Duodenal mucosa (tissue), 2 donors: ENCODE measurements around the gene POU3F2.

Source experiments
- H3K27ac ChIP-seq: one replicate; pipeline ENCODE4 v1.7.0; 2013; ENCODE audit warnings: low read depth, low read length
- H3K27me3 ChIP-seq, 2 donors: one replicate each; pipeline ENCODE4 v1.7.0; 2013; ENCODE audit warnings: low read length in 2 of 2, control low read depth in 1 of 2; ENCODE audit not compliant: insufficient read depth in 2 of 2, control insufficient read depth in 1 of 2
- H3K36me3 ChIP-seq, 2 donors: one replicate each; pipeline ENCODE4 v1.7.0; 2013; ENCODE audit warnings: low read length in 2 of 2, control low read depth in 1 of 2; ENCODE audit not compliant: insufficient read depth in 2 of 2, control insufficient read depth in 1 of 2
- H3K4me1 ChIP-seq, 2 donors: one replicate each; pipeline ENCODE4 v1.7.0; 2013; ENCODE audit warnings: low read length in 2 of 2, control low read depth in 1 of 2; ENCODE audit not compliant: insufficient read depth in 2 of 2, control insufficient read depth in 1 of 2
- H3K4me3 ChIP-seq, 2 donors: one replicate each; pipeline ENCODE4 v1.7.0; 2013; ENCODE audit warnings: low read length in 2 of 2, low read depth in 1 of 2
- H3K9ac ChIP-seq, 2 donors: one replicate each; pipeline ENCODE4 v1.7.0; 2013; ENCODE audit warnings: low read length in 2 of 2, low read depth in 1 of 2
- H3K9me3 ChIP-seq, 2 donors: one replicate each; pipeline ENCODE4 v1.7.0; 2013; ENCODE audit warnings: low read length in 2 of 2, control low read depth in 1 of 2; ENCODE audit not compliant: control insufficient read depth in 1 of 2

Gene POU3F2

DNA sequence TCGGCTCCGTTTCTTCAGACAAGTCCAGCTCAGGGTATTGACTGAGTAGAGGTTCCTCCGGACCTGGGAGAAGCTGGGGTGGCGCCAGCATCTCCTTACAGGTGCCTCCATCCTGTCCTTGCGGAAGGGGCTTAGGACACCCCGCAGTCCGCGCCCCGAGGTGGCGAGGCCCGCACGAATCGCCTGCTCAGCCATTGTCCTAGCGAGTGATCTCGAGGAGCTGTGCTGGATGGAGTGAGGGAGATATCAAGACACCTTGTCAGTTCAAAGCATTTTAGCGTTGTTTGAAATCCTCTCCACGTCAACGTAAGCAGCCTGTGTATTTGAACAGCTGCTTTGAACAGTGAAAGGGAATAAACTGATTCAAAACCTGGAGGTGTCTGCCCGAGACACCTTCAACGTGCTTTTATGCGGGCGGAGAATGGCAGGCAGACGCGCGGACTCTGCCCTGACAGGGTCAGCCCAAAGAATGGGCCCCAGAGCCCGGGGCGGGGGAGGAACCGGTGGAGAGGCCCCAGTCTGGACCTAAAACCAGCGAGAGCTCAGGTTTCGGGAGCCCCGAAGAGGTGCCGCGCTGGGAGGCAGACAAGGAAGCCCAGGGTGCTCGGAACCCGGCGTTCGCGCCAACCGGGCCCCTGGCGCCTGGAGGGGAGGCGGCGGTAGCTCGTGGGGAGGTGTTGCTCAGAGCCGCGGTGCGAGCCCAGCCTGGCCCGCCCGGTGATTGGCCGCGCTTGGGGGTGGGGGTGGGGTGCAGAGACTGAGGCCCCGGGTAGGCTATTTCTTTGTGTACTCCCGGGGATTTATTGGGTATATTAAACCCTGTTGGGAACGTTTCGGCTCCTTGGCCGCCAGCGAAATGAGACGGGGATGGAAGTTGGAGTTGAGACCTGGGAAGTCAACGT lies 3.1 kb upstream of the POU3F2 start:
- H3K9me3 ChIP-seq: no peaks in the 10 kb centered on the region
- H3K36me3 ChIP-seq: no peaks in the 10 kb centered on the region
- peaks cover 10 to 25% of the 10 kb centered on the region in 2 donors for H3K4me1 ChIP-seq
- no peak overlapping the region for H3K9ac ChIP-seq
- peaks cover 81 to 84% of the 10 kb centered on the region in 2 donors for H3K27me3 ChIP-seq
- no peak overlapping the region for H3K27ac ChIP-seq
- H3K4me3 ChIP-seq: no peak overlapping the region

DNA sequence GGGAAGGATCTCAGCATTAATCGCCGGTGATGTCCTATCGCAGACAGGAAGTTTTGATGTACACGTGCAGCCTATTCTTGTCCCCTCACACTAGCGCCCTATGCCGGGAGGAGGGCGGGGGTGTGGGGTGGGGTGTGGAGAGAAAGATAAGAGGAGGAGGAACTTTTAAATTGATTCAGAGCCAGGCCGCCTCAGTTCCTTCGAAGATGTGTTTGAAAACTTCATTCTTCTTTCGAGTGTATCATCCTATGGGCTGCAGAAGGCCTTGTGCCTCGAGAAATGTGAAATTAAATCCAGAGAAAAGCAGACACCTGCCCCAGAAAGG lies 2.5 kb upstream of the POU3F2 start:
- Histone ChIP-seq H3K4me1 (peaks cover 10 to 25% of the 10 kb centered on the region in 2 donors), H3K36me3 (no peaks in the 10 kb centered on the region), H3K27ac (no peak overlapping the region), H3K9me3 (no peaks in the 10 kb centered on the region), H3K4me3 (no peak overlapping the region), H3K27me3 (peaks cover 81 to 84% of the 10 kb centered on the region in 2 donors), H3K9ac (no peak overlapping the region)

DNA sequence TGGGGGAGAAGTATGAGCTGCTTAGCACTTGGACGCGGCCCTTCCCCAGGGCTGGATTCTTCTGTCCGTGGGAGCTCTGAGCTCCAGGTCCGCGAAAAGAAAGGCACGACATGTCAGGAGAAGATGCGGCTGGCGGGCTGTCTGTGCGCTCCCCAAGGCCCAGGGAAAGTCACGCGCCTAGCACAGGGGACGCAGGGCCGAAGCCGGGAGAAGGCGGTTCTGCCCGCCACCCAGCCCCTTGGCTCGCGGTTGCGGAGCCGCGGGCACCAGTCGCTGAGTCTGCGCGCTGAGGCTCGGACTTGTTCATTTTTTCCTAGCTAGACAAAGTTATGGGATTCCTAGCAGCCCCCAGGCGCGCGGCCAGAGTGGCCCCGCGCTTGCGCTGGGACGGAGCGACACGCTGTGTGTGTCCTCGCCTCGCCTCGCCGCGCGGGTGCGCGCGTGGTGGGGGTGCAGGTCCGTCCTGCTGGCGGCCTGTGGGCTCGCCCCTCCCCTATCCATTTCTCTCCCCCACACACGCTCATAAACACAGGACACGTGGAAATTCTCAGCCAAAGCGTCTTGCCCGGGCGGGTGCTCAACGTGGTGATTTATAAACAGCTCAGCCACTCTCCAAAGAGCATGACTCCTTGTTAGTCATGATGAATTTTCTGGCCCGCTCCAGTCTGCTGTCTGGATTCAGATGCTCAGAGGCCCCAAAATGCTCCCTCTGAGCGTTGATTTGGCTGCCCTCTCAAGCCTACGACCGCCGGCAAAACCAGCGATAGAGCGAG lies 1.9 kb upstream of the POU3F2 start:
- H3K4me1 ChIP-seq: peaks cover 10 to 25% of the 10 kb centered on the region in 2 donors
- no peaks in the 10 kb centered on the region for H3K36me3 ChIP-seq
- H3K27ac ChIP-seq: no peak overlapping the region
- H3K4me3 ChIP-seq: peak overlapping the region; percentile 69 to 72
- H3K9ac ChIP-seq: no peak overlapping the region
- no peaks in the 10 kb centered on the region for H3K9me3 ChIP-seq
- peaks cover 81 to 84% of the 10 kb centered on the region in 2 donors for H3K27me3 ChIP-seq

DNA sequence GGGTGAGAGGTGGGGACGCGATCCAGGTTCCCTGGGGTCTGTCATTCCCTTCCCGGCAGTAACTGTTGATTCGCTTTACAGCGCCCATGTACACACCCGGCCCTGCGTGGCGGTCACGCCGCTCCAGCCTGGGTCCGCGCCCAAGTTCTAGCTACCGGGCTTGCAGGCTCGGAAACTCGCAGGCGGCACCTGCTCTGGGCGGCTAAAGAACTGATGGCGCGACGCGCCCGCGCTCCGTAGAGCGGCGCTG lies 1.4 kb upstream of the POU3F2 start:
- Histone ChIP-seq H3K27me3 (peaks cover 80 to 83% of the 10 kb centered on the region in 2 donors), H3K9ac (no peak overlapping the region), H3K27ac (no peak overlapping the region), H3K36me3 (no peaks in the 10 kb centered on the region), H3K4me3 (peak overlapping the region; percentile 69 to 72), H3K4me1 (peaks cover 10 to 25% of the 10 kb centered on the region in 2 donors), H3K9me3 (no peaks in the 10 kb centered on the region)

DNA sequence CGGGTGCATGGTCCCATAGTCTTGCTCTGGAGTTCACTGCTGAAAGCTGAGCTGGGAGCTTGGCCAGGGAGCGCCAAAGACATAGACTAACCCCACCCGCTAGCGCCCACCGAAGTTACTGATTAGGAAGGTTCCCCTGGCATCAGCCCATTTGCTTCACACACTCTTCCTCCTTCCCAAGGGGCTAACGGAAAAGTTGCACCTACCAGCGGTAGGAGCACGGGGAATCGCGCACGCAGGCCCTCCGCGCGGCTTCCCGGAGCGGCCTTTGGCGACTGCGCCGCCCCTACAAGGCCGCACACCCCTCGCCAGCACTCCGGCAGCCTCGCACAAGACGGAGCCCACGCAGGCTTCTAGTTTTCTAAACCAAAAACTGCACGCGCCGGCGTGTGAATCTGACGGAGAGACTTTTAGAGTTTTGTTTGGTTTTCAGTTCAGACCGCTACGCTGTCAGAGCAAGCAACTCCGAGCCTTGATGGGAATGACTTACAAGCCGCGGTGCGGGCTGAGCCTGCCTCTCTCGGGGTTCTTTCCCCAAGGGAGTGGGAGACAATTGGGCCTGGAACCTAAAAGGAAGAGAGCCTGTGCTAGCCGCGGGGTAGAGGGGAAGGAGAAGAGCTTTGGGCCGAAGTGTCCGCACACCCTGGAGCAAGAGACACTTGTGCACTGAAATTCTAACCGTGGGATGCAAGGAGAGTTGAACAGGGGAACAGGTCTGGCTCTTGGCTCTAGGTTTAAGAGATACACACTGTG lies 891 bp upstream of the POU3F2 start:
- no peak overlapping the region for H3K9ac ChIP-seq
- no peak overlapping the region for H3K27ac ChIP-seq
- H3K27me3 ChIP-seq: peaks cover 80 to 83% of the 10 kb centered on the region in 2 donors

DNA sequence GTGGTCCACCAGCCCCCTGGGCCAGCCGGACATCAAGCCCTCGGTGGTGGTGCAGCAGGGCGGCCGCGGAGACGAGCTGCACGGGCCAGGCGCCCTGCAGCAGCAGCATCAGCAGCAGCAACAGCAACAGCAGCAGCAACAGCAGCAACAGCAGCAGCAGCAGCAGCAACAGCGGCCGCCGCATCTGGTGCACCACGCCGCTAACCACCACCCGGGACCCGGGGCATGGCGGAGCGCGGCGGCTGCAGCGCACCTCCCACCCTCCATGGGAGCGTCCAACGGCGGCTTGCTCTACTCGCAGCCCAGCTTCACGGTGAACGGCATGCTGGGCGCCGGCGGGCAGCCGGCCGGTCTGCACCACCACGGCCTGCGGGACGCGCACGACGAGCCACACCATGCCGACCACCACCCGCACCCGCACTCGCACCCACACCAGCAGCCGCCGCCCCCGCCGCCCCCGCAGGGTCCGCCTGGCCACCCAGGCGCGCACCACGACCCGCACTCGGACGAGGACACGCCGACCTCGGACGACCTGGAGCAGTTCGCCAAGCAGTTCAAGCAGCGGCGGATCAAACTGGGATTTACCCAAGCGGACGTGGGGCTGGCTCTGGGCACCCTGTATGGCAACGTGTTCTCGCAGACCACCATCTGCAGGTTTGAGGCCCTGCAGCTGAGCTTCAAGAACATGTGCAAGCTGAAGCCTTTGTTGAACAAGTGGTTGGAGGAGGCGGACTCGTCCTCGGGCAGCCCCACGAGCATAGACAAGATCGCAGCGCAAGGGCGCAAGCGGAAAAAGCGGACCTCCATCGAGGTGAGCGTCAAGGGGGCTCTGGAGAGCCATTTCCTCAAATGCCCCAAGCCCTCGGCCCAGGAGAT lies 1.0 kb downstream of the POU3F2 start:
- peaks cover 75 to 86% of the 10 kb centered on the region in 2 donors for H3K27me3 ChIP-seq
- H3K36me3 ChIP-seq: no peaks in the 10 kb centered on the region
- no peak overlapping the region for H3K27ac ChIP-seq
- H3K4me3 ChIP-seq: peak overlapping the region in 1 of 2 donors; percentile 51
- H3K9me3 ChIP-seq: no peaks in the 10 kb centered on the region
- no peak overlapping the region for H3K9ac ChIP-seq
- peaks cover 10 to 25% of the 10 kb centered on the region in 2 donors for H3K4me1 ChIP-seq

More for the DNA sequence above, 891 bp upstream of the POU3F2 start:
- H3K4me3 ChIP-seq: peak overlapping the region; percentile 69 to 72
- no peaks in the 10 kb centered on the region for H3K9me3 ChIP-seq
- no peaks in the 10 kb centered on the region for H3K36me3 ChIP-seq
- peaks cover 10 to 25% of the 10 kb centered on the region in 2 donors for H3K4me1 ChIP-seq

DNA sequence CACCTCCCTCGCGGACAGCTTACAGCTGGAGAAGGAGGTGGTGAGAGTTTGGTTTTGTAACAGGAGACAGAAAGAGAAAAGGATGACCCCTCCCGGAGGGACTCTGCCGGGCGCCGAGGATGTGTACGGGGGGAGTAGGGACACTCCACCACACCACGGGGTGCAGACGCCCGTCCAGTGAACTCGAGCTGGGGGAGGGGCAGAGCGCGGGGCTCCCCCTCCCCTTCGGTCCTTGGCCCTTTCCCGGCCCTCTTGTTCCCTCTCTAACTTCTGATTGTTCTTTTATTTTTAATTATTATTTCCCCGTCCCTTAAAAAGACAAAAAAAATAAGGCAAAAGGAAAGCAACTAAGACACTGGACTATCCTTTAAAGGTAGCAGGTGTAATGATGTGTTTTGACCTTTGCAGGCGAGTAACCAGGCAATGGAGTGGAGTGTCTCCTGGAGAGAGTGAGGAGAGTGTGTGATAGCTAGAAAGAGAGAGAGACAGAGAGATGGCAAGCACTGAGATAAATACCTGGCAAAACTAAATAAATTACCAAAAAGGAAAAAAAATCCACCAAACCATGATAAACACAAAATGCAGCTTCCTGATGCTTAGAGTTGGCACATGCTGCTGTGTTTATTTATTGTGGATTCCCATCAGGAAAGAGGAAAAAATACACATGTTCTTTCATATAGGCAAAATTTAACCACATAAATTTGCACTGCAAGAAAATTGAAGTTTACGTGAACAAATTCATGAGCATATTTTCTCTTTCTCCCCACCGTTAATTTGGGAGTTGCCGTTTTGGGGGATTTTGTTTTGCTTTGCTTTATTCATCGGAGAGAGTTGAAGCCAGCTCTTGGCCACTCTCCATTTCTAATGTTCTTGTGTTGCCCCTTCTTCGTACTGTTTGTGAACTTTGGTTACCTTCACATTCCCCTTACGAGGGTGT lies 1.9 kb downstream of the POU3F2 start:
- H3K9ac ChIP-seq: no peak overlapping the region
- no peak overlapping the region for H3K27ac ChIP-seq
- H3K4me1 ChIP-seq: peaks cover 10 to 25% of the 10 kb centered on the region in 2 donors
- H3K4me3 ChIP-seq: no peak overlapping the region
- H3K27me3 ChIP-seq: peaks cover 75 to 86% of the 10 kb centered on the region in 2 donors
- no peaks in the 10 kb centered on the region for H3K9me3 ChIP-seq
- H3K36me3 ChIP-seq: no peaks in the 10 kb centered on the region

DNA sequence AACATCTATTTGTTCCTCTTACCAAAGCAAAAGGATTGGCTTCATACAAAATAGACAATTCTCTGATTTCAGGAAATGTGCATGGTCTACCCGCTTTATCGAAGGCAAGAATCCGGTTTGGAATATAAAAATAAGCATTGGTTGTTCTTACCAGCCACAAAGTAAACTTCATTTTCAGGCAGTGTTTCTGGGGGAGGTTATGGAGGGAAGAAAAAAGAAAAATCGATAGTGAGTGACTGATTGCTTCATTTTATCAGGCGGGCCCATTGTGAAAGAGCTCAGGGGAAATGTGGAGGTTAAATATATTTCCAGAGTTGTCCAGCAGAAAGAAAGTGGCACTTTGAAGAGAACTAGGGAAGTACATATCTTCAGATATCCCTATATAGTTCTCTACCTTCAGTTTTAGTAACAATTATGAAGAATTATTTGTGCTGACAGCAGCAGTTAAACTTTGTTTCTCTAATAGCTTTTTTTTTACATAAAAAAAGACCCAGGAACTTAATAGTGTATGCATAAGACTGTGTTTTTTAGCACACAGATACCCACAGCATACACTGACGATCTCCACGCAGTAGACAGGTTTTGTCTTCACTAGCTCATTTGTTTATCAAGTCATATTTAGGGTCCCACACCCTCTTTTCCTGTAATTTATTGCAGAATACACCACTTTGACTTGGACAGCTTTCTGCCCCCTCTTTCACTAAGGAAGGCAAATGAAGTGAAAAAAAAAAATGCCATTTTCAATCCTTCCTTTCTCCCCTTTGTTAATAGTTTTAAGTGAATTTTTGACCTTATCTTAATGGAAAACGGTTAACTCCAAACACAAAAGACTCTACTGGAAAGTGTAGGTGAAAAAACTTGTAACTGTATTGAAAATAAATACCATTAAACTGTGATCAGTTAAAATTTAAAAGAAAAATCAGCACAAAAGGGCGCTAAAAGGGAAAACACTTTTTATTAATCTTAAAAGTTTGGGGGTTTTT lies 2.9 kb downstream of the POU3F2 start:
- no peak overlapping the region for H3K27ac ChIP-seq
- H3K27me3 ChIP-seq: peaks cover 77 to 86% of the 10 kb centered on the region in 2 donors
- peaks cover 8 to 22% of the 10 kb centered on the region in 2 donors for H3K4me1 ChIP-seq
- no peaks in the 10 kb centered on the region for H3K36me3 ChIP-seq
- no peak overlapping the region for H3K4me3 ChIP-seq
- H3K9ac ChIP-seq: no peak overlapping the region
- H3K9me3 ChIP-seq: no peaks in the 10 kb centered on the region
